Activated CD8-positive, alpha-beta memory T cell treated with anti-CD3 and anti-CD28 coated beads for 36 hours (primary cell): ENCODE measurements around the gene EYS. TPM values are rescaled to one million over a fixed set of nuclear protein-coding genes. Genes with fewer than 3 reads are reported as not detected.
"Not testable (repeated sequence)": the region's sequence is repeated elsewhere in the genome, so short reads cannot be mapped to it uniquely, and the experiment has no call there.

Source experiments
- CTCF ChIA-PET: fragments of 350-600 bp; sonication (Branson Sonifier 250); formaldehyde crosslinking; loops from one replicate; lab custom pipeline; 2021; ENCODE audit warnings: antibody characterized with exemption; lab: Charles Lee
- POLR2A ChIA-PET: fragments of 350-600 bp; sonication (Branson Sonifier 250); formaldehyde crosslinking; loops from one replicate; lab custom pipeline; 2021; ENCODE audit warnings: antibody characterized with exemption; lab: Charles Lee
- total RNA-seq, 2 experiments: library from RNA; stranded (reverse); gene quantifications; one replicate each; pipeline ENCODE4 v1.2.3, GENCODE V29; 2021

Gene EYS
- total RNA-seq, 2 experiments from 2014 or later = not detected

DNA sequence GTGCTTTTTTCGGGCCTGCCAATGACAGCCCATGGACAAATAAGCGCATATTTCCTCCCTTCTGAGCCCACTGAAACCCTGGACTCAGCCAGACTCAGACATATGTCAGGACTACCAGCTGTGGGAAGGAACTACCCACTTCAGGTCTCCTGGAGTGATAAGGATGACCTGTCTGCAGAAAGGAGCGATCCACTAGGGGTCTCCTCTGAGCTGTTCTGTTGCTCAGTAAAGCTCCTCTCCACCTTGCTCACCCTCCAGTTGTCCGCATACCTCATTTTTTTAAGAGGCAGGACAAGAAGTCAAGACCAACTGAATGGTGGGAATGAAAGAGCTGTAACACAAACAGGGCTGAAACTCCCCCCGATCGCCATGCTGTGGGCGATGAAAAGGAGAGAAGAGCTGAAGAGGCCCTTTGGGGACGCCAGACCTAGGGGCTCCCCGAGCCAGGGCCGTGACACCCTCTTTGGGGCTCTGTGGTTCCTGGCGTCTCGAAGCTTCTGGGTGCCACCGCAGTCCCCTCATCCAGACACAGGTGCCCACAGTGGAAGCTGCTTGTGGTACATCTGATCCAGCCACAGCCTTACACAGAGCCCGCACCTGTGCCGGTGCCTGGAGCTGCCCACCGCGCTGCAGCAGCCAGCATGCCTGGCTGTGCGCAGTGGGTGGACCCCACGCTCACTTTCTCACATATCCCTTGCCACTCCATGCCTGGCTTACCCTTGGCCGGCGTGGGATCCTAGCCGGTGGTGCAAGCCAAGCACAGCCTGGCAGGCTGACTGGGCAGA is 68.8 kb downstream of the EYS start:
- ChIA-PET CTCF (no interaction called here), POLR2A (no interaction called here)

DNA sequence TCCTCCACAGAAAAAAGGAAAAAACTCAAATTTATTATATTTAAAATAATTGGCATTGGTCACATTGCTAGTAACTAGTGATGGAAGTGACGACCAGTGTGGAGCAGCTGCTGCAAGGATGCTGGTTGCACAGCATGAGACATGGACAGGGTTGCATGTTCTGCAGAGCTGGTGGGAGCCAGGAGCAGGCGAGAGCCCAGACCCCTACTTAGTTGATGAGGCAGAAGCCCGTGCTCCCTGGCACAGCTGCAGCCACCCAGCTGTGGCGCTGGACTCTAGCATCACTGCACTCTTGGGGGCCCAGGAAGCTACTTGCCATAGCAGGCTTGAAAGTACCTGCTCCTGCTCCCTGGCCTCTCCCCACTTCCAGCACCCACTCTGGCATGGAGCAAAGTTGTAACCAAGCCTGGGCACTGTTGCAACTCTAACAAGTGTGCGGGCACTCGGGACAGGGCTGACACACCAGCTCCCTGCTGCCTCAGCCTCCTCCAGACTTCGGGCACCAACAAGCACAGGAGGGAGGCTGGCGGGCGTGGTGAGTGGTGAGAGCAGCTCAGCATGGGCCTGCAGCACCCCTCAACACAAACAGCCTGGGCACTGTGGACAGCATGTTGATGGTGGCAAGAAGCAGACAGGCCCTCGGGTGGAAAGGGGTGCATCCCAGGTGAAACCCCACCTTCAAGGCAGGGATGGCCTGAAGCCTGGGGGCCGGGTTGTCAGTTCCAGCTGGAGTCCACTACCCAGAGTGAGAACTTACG is 69.6 kb downstream of the EYS start:
- ChIA-PET CTCF (no interaction called here), POLR2A (no interaction called here)

DNA sequence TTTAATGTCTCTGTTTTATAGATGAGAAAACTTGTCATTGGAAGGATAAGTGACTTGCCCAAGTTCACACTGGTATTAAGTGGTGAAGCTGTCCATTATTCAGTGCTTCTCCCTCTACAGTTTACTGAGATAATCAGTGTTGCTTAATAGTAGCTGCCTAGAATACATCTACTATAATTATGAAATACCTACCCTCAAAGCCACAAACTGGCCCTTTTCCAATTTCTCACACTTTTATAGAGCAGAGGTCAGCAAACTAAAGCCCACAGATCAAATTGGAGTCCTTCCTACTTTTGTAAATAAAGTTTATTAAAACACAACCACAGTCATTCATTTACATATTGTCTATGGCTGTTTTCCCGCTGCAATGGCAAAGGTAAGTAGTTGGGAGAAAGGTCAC is 73.5 kb downstream of the EYS start:
- ChIA-PET POLR2A (no interaction called here), CTCF (no interaction called here)

DNA sequence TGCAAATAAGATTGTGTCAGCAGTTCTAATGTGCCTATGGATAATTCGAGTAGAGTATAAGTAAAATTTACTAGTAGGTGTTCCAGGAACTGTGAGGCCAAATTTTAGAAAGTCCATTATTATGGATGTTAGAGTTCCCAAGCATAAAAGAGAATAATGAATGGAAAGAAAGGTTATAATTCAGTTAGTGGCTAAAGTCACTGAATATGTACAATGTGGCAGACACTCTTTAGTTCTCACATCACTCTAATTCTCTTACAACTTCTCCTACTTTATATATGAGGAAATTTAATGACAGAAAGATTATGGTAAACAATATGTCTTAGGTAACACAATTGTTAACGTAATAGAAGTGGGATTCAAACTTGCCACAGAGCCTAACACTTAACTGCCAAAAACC is 75.3 kb downstream of the EYS start:
- CTCF ChIA-PET = no interaction called here
- POLR2A ChIA-PET = no interaction called here

DNA sequence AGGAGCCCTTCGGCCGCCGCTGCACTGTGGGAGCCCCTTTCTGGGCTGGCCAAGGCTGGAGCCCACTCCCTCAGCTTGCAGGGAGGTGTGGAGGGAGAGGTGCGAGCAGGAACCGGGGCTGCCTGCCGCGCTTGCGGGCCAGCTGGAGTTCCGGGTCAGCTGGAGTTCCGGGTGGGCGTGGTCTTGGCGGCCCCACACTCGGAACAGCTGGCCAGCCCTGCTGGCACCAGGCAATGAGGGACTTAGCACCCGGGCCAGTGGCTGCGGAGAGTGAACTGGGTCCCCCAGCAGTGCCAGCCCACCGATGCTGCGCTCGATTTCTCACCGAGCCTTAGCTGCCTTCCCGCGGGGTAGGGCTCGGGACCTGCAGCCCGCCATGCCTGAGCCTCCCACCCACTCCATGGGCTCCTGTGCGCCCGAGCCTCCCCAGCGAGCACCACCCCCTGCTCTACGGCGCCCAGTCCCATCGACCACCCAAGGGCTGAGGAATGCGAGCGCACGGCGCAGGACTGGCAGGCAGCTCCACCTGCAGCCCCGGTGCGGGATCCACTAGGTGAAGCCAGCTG is 79.5 kb downstream of the EYS start:
- CTCF ChIA-PET, POLR2A ChIA-PET: not testable (repeated sequence)

DNA sequence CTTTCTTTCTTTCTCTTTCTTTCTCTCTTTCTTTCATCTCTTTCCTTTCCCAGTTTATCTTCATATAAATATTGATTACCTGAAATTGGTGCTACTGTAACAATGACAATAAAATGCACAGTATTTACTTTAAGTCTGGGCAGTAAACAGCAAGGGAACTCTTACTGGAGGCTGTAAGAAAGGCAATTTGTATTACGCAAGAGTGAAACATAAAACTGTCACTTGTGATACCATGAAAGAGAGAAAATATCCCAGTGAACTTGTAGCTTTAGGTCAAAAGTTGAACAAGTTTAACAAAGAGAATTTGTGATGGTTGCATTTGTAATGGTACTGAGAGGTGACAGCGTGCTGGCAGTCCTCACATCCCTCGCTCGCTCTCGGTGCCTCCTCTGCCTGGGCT is 80.0 kb downstream of the EYS start:
- CTCF ChIA-PET = no interaction called here
- POLR2A ChIA-PET = no interaction called here

DNA sequence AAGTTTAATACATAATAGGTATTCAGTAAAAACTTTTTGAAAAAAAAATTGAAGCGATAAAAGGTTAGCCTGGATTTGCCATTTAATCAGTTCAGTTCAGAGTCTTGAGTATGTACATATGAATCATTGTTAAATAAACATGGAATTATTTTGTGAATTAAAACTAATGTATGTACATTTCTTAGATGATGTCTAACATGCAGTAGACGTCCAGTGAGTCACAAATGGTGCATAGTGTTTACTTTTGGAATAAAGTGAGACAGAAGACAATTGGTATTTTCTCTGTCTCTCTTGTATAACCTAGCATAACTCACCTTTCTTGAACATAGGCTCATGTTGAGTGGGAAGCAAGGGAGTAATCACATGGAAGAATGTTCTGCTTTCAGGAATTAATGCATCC is 83.5 kb downstream of the EYS start:
- CTCF ChIA-PET = no interaction called here
- POLR2A ChIA-PET = no interaction called here

DNA sequence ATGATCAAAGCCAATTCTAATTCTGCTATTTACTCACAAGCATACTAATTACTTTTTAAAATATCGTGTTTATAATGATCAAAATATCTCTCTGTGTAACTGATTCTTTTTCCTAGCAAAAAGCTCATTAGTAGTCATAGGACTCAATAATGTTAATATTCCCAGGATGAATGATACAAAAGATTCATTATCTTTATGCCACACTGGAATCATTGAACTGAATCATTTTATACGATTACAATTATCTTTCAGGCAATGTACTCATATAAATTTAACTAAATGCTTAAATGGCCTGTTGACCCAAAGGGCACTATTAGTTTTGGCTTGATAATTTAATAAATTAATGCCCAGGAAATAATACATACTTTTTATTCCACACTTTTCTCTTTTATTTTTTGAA is 96.3 kb downstream of the EYS start:
- ChIA-PET CTCF (no interaction called here), POLR2A (no interaction called here)

DNA sequence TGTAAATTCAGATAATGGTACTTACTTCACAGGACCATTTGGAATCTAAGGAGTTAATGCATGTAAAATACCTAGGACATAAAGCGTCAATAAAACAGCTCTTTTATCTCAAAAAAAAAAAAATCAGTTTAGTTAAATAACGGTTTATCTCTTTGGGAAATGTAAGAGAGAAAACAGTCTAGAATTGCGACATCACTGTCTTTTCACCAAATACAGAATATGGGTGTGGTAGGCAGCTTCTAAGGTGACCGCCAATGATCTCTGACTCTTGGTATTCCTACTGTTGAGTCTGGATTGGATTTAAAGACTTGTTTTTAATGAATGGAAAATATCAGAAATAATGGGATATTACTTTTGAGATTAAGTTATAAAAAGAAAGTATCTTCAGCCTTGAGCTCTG is 111.5 kb downstream of the EYS start:
- CTCF ChIA-PET = no interaction called here
- POLR2A ChIA-PET = no interaction called here

DNA sequence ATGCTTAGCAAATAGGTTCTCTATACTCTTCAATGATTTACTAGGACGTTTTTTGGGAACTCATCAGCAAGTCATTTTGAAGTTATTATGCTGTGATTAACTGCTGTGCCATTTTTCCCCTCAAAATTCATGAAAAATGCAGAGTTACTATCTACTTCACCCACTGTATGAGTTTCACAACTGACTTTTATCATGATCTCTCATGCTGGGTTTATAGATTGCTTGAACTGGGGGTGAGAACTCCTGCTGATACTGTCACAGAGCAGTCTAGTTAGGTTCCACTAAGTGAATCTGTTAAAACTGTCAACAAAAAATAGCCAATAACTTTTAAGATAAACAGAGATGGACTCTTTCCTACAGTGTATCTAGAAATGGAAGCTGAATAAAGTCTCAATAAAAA is 136.7 kb downstream of the EYS start:
- ChIA-PET POLR2A (no interaction called here), CTCF (no interaction called here)

DNA sequence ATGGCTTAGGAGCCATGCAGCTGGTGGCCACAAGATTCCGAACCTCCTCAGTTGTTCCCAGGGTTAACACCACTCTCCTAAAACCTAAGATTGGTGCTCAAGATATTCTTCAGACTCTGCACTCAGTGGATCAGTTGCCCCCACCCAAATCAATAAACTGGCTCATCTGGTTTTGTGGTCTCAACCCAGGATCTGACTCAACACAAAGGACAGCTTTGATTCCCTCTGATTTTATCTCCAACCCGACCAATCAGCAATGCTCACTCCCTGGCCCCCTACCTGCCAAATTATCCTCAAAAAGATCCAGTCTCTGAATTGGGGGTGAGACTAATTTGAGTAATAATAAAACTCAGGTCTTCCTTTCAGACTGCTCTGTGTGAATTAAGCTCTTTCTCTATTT is 137.5 kb downstream of the EYS start:
- POLR2A ChIA-PET = no interaction called here
- CTCF ChIA-PET = no interaction called here

DNA sequence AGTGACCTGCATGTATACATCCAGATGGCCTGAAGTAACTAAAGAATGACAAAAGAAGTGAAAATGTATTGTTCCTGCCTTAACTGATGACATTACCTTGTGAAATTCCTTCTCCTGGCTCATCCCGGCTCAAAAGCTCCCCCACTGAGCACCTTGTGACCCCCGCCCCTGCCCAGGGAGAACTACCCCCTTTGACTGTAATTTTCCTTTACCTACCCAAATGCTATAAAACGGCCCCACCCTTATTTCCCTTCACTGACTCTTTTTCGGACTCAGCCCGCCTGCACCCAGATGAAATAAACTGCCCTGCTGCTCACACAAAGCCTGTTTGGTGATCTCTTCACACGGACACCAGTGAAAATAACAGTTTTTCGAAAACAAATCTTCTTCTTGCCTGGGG is 138.0 kb downstream of the EYS start:
- CTCF ChIA-PET, POLR2A ChIA-PET: not testable (repeated sequence)

DNA sequence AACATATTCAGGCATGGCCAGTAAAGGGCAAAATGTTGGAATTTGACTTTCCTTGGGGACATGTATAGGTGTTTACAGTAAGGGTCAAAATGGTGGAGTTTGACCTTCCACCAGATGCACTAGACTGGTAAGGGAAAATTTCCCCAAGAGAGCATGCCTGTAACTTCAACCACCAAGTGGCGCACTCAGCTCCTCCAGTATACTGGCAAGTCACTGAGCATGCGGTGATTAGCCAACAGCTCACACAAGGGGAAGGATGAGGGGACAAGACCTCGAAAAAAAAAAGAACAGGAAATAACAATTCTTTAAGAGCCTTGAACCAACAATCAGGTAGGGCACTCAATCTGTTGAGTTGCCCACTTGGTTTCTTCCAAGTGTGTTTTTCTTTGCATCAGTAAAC is 140.9 kb downstream of the EYS start:
- CTCF ChIA-PET = no interaction called here
- POLR2A ChIA-PET = no interaction called here

DNA sequence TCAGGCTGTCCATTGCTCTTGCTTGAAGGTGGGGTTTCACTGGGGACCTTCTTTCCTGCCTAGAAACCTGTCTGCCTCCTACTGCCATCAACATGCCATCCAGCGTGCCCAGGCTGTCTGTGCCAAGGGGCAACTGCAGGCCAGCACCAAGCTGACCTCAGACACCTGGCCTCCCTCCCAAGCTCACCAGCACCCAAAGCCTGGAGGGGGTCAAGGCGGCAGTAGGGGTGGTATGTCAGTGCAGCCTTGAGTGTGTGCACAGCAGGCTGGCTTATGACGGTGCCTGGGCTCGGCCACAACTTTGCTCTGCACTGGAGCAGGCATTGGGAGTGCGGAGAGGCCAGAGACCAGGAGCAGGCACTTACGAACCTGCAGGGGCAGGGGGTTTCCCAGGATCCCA is 149.0 kb downstream of the EYS start:
- POLR2A ChIA-PET = no interaction called here
- CTCF ChIA-PET = no interaction called here

DNA sequence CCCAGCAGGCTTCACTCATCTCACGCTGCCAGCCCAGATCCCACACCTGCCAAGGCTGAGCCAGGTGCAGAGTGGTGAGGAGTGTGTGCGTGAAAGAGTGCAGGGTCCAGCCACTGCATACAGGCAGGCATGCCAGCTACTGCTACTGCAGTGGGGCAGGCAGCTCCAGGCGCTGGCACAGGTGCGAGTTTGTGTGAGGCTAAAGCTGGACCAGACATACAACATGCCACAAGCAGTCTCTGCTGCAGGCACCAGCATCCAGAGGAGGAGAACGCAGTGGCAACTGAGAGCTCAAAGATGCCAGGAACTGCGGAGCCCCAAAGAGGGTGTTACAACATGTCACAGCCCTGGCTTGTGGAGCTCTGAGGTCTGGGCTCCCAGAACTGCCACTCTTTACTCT is 149.8 kb downstream of the EYS start:
- ChIA-PET CTCF (no interaction called here), POLR2A (no interaction called here)

DNA sequence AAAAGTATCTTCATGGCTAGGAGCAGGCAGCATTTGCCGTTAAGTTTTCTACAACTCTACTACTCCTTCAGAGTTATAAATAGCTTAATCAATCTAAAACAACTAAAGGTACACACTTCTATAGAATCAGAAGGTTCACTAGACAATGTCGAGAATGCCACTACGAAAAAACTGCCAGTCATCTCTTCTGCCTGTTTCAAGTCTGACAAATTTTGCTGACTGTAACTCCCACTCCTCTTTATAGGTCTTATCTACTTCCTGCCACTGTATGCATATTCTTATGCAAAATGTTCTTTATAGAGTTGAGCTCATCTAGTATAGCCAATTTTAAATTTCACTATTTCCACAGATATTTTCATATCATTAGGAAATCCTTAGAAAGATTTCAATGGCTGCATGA is 160.1 kb downstream of the EYS start:
- ChIA-PET POLR2A (no interaction called here), CTCF (no interaction called here)

DNA sequence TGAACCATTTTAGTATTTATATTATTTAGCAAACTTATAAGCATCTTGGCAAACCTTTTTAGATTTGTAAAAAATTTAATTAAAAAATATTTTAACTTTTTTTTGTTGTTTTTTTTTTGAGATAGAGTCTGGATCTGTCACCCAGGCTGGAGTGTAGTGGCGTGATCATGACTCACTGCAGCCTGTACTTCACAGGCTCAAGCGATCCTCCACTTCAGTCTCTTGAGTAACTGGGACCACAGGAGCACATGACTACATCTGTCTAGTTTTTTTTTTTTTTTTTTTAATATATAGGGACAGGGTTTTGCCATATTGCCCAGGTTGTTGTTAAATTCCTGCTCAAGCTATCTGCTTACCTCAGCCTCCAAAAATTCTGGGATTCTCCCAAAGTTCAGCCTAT is 161.1 kb downstream of the EYS start:
- ChIA-PET CTCF (no interaction called here), POLR2A (no interaction called here)

DNA sequence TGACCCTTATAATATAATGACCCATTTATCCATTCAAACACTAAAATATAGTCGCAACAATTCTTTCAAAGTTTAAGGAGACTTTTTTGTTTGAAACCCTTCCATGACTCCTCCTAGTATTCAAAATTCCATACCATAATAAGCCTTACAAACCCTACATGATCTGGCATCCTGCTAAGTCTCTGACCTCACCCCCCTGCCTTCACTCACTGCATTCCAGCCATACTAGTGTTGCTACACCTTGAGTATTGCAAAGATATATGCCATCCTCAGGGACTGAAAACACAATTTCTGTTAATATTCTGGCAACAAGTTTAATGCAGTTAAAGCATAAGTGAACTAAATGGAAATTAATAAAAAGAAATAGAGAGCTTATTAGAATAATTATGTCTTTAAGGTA is 168.4 kb downstream of the EYS start:
- ChIA-PET POLR2A (no interaction called here), CTCF (no interaction called here)

DNA sequence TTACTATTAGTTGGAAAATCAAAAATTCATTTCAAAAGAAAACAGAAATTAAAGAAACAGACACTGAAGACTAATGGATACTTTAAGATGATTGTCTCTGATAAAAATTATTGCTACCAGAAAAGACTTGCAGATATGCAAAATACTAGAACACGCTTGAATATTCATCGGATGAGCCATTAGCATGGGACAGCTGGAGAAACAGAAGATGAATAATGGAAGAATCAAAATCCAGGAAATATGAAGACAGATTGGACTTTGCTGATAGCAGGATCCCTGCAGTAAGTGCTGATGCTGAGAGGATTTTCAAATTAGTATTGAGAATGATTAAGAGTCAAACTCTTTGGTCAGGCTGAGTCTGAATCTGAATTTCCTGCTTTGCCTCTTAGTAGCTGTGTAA is 169.4 kb downstream of the EYS start:
- ChIA-PET CTCF (no interaction called here), POLR2A (no interaction called here)

DNA sequence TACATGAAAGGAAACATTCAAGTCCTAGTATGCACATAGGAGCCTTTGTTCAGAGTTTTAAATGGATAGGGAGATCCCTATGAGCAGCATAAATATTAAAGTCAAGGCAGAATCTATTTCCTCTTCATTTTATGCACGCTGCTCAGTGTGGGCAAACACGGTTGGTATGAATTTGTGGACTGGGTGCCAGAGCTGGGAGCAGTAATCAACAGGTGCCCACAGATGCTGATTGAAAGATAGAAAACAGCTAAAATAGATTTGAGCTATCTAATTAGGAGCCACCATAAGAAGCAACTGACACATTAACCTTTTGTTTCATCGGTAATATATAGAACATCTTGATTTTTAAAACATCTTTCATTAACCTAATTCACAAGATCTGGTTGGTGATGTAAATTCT is 175.5 kb downstream of the EYS start:
- ChIA-PET CTCF (no interaction called here), POLR2A (no interaction called here)

DNA sequence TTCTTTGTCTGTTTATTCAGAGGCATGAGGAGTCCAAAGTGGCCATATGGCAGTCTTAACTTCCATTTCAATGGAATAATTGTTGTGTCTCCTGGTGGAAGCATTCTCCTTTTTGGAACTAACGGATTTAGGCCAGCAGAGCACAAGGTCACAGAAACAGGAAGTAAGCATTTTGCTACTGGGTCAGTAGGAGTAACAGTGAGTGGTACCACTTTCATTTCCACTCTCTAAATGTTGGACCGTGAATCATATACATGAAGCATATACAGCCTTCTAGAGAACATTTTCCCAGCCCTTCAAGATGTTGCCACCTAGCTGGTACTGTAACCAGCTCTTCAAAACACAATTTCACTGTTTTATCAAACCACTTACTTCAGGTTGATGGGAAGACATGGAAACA is 182.8 kb downstream of the EYS start:
- POLR2A ChIA-PET = no interaction called here
- CTCF ChIA-PET = no interaction called here
